DMS153 treated with DMSO at 0.1 percent for 48 hours (cell line): ENCODE results near the gene ENTPD7.
"Not testable (repeated sequence)": the region's sequence is repeated elsewhere in the genome, so short reads cannot be mapped to it uniquely, and the experiment has no call there.

Experiments used
- DNase-seq: peaks from one replicate; lab custom pipeline; 2025; ENCODE audit not compliant: unreplicated experiment; lab: John Stamatoyannopoulos, UW

Gene ENTPD7

GRCh38 chr10:99682752-99683151 is 23.4 kb downstream of the ENTPD7 start:
- no peak for DNase-seq

- DNase-seq, result no peak
Observed at GRCh38 chr10:99685597-99685967, 26.3 kb downstream of the ENTPD7 start.

DNA sequence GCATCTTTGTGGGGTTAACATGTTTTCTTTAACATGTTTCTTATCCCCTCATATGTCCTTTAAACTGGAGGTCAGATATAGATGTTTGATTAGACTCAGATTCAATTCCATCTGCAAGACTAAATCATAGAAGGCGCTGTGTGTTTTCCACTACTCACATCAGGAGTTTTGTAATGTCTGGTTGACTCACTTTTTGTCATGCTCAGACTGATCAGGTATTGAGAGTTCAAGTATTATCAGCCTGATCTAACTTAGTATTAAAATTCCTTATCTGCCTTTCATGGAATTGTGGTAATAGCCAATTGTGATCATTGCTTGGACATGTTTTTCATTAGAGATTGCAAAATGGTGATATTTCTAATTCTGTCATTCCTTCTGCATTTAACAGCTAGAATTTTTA is 30.2 kb downstream of the ENTPD7 start:
- no peak for DNase-seq

GRCh38 chr10:99693933-99694583 is 34.7 kb downstream of the ENTPD7 start:
- no peak for DNase-seq

- no peak for DNase-seq
Observed at GRCh38 chr10:99695761-99696160, 36.5 kb downstream of the ENTPD7 start.

GRCh38 chr10:99698504-99699080 is 39.3 kb downstream of the ENTPD7 start:
- DNase-seq, result no peak

DNA sequence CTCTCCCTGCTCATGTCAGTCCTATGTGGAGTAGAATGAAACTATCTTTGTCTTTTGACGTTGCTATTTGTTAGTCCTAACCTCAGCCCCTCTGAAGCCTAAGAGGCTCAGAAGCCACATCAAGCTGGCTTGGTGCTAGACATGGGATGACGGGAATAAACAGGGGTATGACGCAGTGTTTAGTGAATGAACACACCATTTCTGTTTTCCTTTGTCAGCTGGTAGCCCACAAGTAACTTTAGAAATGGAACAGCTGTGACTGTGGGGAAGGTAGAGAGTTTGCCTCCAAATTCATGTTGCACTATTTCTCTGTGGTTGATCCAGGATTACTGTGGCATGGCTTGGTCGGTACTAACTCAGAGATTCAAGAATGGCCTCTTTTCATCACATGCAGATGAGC is 41.3 kb downstream of the ENTPD7 start:
- no peak for DNase-seq

DNA sequence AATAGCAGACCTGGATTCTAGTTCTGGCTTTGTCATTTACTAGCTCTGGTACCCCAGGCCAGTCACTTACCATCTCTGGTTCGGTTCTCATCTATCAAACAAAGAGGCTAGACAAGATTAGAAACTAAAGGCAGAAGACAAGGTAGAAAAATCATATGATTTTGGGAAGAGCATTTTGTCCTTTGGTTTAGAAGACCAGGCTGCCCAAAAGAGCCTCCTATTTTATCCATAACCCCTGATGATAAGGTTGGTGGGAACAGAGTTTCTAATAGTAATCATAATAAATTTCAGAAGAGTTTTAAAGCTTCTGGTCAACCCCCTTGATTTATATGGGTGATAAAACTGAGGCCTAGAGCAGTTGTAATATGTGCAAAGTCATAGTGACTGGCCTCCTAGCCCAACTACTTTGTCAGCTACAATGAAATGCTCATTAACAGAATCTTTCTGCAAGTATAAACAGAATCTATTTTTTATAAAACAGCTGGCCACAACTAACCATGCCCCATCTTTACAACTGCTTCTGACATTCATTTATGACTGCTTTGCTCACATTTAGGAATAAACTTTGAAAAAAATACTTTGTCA is 49.2 kb downstream of the ENTPD7 start:
- no peak for DNase-seq

- no peak for DNase-seq
Observed at GRCh38 chr10:99709480-99710229, 50.3 kb downstream of the ENTPD7 start.

DNA sequence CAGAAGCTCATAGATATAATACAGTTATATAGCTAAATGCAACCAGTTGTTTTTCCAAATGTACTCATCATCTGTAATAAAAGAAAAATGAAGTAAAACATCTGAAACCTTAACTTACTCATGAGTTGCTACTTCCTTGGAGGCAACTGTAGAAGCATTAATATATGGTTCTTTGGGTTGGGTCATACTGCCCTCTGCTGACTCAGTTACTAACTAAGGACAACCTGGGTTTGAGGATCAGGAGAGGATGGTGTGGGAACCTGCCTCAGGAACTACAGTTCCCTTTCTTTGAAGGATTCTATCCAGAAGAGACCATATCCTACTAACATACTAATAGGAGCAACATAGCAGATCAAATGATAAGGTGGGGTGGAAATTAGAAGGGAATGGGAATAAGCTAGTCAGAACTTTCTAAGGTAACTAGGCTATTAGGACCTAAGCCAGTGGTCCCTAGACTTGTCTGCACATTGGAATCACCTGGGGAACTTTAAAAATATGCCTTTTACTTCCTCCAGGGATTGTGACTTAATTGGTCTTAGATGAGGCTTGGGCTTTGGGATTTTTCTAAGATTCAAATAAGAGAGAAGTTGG is 51.9 kb downstream of the ENTPD7 start:
- peak; percentile 34 for DNase-seq

DNA sequence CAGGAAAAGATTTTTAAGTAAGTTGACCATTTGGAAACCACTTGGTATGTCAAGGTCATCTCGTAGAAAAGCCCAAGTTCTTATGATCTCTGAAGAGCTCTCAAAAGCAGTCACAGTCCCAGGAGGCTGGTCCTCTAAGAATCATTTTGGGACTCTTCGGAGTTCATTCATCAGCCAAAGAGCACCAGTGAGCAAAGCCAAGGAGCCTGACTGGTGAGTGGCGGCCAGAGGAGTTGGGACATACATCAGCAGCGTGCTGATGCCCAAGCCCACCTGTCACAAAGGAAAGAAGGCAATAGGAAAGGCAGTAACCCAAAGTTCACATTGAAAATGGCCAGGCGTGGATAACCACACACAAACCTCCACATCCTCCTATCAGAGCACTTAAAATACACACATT is 55.1 kb downstream of the ENTPD7 start:
- DNase-seq, result no peak

DNA sequence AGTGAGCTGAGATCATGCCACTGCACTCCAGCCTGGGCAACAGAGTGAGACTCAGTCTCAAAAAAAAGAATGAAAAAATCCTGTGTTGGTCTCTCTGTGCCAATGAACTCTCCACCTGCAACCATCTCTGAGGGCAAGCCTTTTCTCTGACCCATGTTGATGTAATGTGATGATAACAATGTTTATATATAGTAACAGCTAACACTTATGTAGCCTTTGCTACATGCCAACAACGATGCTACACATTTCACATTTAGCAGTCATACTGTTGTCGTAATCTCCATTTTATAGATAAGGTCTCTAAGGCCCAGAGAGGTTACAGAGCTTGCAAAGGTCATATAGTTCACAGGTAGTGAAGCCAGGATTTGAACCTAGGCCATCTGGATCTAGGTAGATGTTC is 61.1 kb downstream of the ENTPD7 start:
- no peak for DNase-seq

- no peak for DNase-seq
Observed at GRCh38 chr10:99730026-99730425, 70.7 kb downstream of the ENTPD7 start.

DNA sequence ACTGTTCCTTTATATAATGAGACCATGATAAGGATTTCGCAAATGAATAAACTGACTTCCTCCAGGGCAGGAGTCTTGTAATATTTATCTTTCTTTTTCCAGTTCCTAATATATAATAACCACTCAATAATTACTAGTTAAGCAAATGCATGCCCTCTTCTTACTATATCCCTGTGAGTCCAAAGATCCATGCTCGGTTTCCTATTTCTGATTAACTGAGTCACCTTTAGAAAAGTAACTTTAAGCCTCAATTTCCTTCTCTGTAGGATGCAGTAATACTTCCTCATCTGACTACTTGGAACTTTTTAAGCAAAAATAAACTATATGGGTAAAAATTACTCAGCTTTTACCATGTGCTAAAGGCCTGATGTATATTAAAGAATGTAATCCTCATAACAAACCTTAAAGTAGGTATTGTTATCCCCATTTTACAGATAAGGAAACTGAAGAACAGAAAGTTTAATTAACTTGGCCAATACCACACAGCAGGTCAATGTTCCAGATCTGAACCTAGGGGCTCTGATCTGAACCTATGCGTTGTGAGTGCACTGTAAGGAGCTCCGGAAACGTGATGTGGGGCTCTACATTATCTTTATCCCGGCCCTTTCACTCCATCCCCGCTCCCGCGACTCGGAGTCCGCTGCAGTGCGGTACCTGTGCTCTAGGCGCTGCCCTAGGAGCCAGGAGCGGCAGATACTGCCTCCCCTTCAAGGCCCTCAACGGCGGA is 72.2 kb downstream of the ENTPD7 start:
- no peak for DNase-seq

- peak; percentile 88 for DNase-seq
Observed at GRCh38 chr10:99732033-99732842, 72.9 kb downstream of the ENTPD7 start, which contains the start of the genes COX15 and CUTC. Gene COX15, minus strand, starts transcription at chr10:99732127. Its CDS starts 78 bp downstream, at chr10:99732049. Gene CUTC, plus strand, starts transcription at chr10:99732234. Its CDS starts 115 bp downstream, at chr10:99732349.

DNA sequence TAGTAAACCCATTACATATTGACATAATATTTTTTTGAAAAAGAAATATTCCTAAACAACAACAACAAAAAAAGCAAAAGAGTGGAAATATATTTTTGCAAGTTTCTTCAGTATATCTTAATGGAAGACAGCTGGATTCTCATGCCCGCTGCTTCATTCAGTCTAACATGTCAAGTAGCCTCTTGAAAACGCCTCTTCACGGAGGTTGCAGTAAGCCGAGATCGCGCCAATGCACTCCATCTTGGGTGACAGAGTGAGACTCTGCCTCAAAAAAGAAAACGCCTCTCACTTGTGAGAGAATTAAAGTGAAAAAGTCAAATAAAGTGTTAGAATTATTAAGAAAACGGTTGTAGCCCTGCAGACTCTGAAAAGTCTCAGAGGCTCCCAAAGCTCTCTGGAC is 74.1 kb downstream of the ENTPD7 start:
- no peak for DNase-seq

GRCh38 chr10:99734111-99734510 is 74.8 kb downstream of the ENTPD7 start:
- not testable (repeated sequence) for DNase-seq

DNA sequence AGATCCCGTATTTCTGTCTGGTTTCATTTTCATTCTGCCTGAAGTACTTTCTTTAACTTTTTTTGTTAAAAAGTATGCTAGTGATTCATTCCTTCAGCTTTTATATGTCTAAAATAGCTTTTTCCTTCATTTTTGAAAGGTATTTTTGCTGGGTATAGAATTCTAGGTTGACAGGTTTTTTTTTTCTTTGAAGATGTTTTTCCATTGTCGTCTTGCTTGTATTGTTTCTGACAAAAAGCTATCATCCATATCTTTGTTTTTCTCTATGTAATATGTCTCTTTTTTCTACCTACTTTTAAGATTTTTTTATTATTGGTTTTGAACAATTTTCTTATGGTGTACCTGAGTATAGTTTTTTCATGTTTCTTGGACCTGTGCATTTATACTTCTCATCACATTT is 81.0 kb downstream of the ENTPD7 start:
- DNase-seq, result no peak

DNA sequence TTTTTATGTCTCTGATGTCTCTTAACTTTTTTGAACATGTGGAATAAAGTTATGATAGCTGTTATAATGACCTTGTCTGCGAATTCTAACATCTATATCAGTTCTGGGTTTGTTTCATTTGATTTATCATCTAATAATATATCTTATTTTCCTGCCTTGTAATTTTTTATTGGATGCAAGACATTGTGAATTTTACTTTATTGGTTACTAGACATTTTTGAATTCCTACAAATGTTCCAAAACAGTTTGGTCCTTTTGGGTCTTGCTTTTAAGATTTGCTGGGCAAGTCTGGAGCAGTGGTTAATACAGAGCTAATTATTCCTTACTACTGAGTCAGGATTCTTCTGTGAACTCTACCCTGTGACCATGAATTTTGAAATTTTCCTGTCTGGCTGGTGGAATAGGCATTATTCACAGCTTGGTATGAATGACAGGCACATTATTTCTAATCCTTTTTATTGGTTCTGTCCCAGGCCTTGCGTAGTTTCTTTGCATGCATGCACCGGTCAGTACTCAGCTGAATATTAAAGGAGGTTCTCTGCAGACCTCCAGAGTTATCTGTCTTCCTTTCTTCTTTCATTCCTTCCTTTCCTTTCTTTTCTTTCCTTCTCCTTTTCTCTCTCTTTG is 81.7 kb downstream of the ENTPD7 start:
- no peak for DNase-seq

DNA sequence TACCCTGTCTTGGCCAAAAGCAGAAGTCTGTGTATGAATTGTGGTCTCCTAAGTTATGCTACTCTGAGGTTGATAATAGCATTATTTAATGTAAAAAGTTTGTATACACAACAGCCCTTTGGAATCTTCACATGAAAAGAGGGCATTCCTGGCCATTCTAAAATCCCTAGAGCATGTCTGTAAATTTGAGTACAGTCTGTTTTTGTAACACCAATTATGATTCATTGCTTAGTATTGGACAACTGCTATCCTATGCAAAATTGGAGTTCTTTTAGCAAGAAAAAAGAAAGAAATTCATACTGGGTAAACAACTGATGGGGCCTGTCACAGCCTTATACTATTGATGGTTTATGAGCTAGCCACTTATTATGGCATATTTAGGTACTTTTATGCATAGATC is 82.9 kb downstream of the ENTPD7 start:
- no peak for DNase-seq
